Ovary (tissue), 3 donors: Measurements from ENCODE around the gene RGS7.

Source experiments
- POLR2A ChIP-seq: fragments of 450-650 bp; IDR thresholded peaks from one replicate; pipeline ENCODE4 v1.6.1; 2017; ENCODE audit warnings: antibody characterized with exemption, mild to moderate bottlenecking, moderate library complexity
- TF ChIP-seq, protein P1 (sequence below), 3 donors: fragments of 450-650 bp in 2 of 3; fragments of 200-600 bp in 1 of 3; IDR thresholded peaks; one replicate each; pipeline versions ENCODE4 v1.5.1 to v1.8.0; 2016 to 2022; ENCODE audit warnings: antibody characterized with exemption in 3 of 3, mild to moderate bottlenecking in 1 of 3
- donor health status: DM: no; HTN: no; CAD: no.

DNA sequence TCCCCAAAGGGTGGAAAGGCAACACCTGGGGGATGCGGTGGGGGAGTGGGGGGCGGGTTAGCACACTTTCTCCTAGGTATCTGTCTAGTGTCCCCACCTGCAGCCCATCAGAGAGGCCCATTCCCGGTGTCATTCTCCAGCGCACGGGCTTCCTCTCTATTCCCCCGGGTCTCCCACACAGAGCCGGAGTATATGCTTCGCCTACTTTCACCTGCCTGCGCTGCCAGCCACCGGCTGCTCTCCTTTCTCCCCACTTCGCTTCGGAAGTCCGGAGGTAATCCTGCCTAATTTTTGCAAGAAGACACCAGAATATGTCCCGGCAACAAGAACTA, 852 bp downstream of the RGS7 start:
- TF ChIP-seq, protein P1, sequence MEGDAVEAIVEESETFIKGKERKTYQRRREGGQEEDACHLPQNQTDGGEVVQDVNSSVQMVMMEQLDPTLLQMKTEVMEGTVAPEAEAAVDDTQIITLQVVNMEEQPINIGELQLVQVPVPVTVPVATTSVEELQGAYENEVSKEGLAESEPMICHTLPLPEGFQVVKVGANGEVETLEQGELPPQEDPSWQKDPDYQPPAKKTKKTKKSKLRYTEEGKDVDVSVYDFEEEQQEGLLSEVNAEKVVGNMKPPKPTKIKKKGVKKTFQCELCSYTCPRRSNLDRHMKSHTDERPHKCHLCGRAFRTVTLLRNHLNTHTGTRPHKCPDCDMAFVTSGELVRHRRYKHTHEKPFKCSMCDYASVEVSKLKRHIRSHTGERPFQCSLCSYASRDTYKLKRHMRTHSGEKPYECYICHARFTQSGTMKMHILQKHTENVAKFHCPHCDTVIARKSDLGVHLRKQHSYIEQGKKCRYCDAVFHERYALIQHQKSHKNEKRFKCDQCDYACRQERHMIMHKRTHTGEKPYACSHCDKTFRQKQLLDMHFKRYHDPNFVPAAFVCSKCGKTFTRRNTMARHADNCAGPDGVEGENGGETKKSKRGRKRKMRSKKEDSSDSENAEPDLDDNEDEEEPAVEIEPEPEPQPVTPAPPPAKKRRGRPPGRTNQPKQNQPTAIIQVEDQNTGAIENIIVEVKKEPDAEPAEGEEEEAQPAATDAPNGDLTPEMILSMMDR (IDR thresholded peaks at IDR 0.05), result no peak
- no peak for TF ChIP-seq POLR2A
